ENCODE results near the gene SYS1.

SYS1 gene

GRCh38 chr20:45394221-45395113 lies 31.5 kb downstream of the SYS1 start:
- no peak overlapping the region for H3K9ac ChIP-seq (ENCODE audit: low read length)
- no peaks in the 10 kb centered on the region for H3K36me3 ChIP-seq (ENCODE audit: control insufficient read depth, insufficient read depth, low read length)
- no peak overlapping the region for H3K27ac ChIP-seq (ENCODE audit: low read depth, low read length)
- no peaks in the 10 kb centered on the region for H3K4me1 ChIP-seq (ENCODE audit: control insufficient read depth, insufficient read depth, low read length)
- no peaks in the 10 kb centered on the region for H3K27me3 ChIP-seq (ENCODE audit: control insufficient read depth, insufficient read depth, low read length)
- H3K9me3 ChIP-seq (ENCODE audit: control insufficient read depth, insufficient read depth, low read depth, low read length): peaks cover 5% of the 10 kb centered on the region; the same call in 1 of the 2 replicates
- H3K4me3 ChIP-seq (ENCODE audit: low read depth, low read length): no peak overlapping the region

GRCh38 chr20:45395114-45395415 lies 32.1 kb downstream of the SYS1 start:
- Histone ChIP-seq H3K9me3 (ENCODE audit: control insufficient read depth, insufficient read depth, low read depth, low read length) (peaks cover 11% of the 10 kb centered on the region), H3K27me3 (ENCODE audit: control insufficient read depth, insufficient read depth, low read length) (no peaks in the 10 kb centered on the region), H3K4me3 (ENCODE audit: low read depth, low read length) (no peak overlapping the region), H3K4me1 (ENCODE audit: control insufficient read depth, insufficient read depth, low read length) (no peaks in the 10 kb centered on the region), H3K9ac (ENCODE audit: low read length) (no peak overlapping the region), H3K27ac (ENCODE audit: low read depth, low read length) (no peak overlapping the region), H3K36me3 (ENCODE audit: control insufficient read depth, insufficient read depth, low read length) (no peaks in the 10 kb centered on the region)

GRCh38 chr20:45399018-45399417 lies 36.1 kb downstream of the SYS1 start:
- H3K27me3 ChIP-seq (ENCODE audit: control insufficient read depth, insufficient read depth, low read length): peaks cover 11% of the 10 kb centered on the region
- H3K4me1 ChIP-seq (ENCODE audit: control insufficient read depth, insufficient read depth, low read length): no peaks in the 10 kb centered on the region
- H3K27ac ChIP-seq (ENCODE audit: low read depth, low read length): no peak overlapping the region
- H3K9me3 ChIP-seq (ENCODE audit: control insufficient read depth, insufficient read depth, low read depth, low read length): peaks cover 31% of the 10 kb centered on the region
- H3K36me3 ChIP-seq (ENCODE audit: control insufficient read depth, insufficient read depth, low read length): no peaks in the 10 kb centered on the region
- H3K4me3 ChIP-seq (ENCODE audit: low read depth, low read length): no peak overlapping the region
- H3K9ac ChIP-seq (ENCODE audit: low read length): no peak overlapping the region

GRCh38 chr20:45400346-45401031 lies 37.5 kb downstream of the SYS1 start:
- no peak overlapping the region for H3K27ac ChIP-seq (ENCODE audit: low read depth, low read length)
- H3K4me1 ChIP-seq (ENCODE audit: control insufficient read depth, insufficient read depth, low read length): 0 out of 2 replicates have a peak, but pooled peaks cover 2% of the 10 kb centered on the region
- H3K4me3 ChIP-seq (ENCODE audit: low read depth, low read length): no peak overlapping the region
- peaks cover 24% of the 10 kb centered on the region for H3K27me3 ChIP-seq (ENCODE audit: control insufficient read depth, insufficient read depth, low read length)
- no peaks in the 10 kb centered on the region for H3K36me3 ChIP-seq (ENCODE audit: control insufficient read depth, insufficient read depth, low read length)
- H3K9ac ChIP-seq (ENCODE audit: low read length): no peak overlapping the region
- H3K9me3 ChIP-seq (ENCODE audit: control insufficient read depth, insufficient read depth, low read depth, low read length): peaks cover 31% of the 10 kb centered on the region

- H3K9ac ChIP-seq (ENCODE audit: low read length): no peak overlapping the region
- H3K36me3 ChIP-seq (ENCODE audit: control insufficient read depth, insufficient read depth, low read length): no peaks in the 10 kb centered on the region
- peaks cover 31% of the 10 kb centered on the region for H3K9me3 ChIP-seq (ENCODE audit: control insufficient read depth, insufficient read depth, low read depth, low read length)
- H3K27me3 ChIP-seq (ENCODE audit: control insufficient read depth, insufficient read depth, low read length): peaks cover 49% of the 10 kb centered on the region
- no peak overlapping the region for H3K4me3 ChIP-seq (ENCODE audit: low read depth, low read length)
- H3K27ac ChIP-seq (ENCODE audit: low read depth, low read length): no peak overlapping the region
- H3K4me1 ChIP-seq (ENCODE audit: control insufficient read depth, insufficient read depth, low read length): peaks cover 11% of the 10 kb centered on the region; the same call in 1 of the 2 replicates
These were observed 40.0 kb downstream of the SYS1 start for GRCh38 chr20:45402946-45403345.

- peaks cover 57% of the 10 kb centered on the region for H3K27me3 ChIP-seq (ENCODE audit: control insufficient read depth, insufficient read depth, low read length)
- H3K9ac ChIP-seq (ENCODE audit: low read length): no peak overlapping the region
These were observed 41.5 kb downstream of the SYS1 start for GRCh38 chr20:45404438-45404837.

GRCh38 chr20:45405571-45406259 lies 42.8 kb downstream of the SYS1 start:
- H3K36me3 ChIP-seq (ENCODE audit: control insufficient read depth, insufficient read depth, low read length): peaks cover 22% of the 10 kb centered on the region
- H3K9me3 ChIP-seq (ENCODE audit: control insufficient read depth, insufficient read depth, low read depth, low read length): peaks cover 14% of the 10 kb centered on the region
- peak overlapping the region; percentile 75 for H3K4me3 ChIP-seq (ENCODE audit: low read depth, low read length)
- no peak overlapping the region for H3K27ac ChIP-seq (ENCODE audit: low read depth, low read length)
- H3K9ac ChIP-seq (ENCODE audit: low read length): peak overlapping the region; percentile 61
- peaks cover 11% of the 10 kb centered on the region; the same call in 1 of the 2 replicates for H3K4me1 ChIP-seq (ENCODE audit: control insufficient read depth, insufficient read depth, low read length)
- H3K27me3 ChIP-seq (ENCODE audit: control insufficient read depth, insufficient read depth, low read length): peaks cover 57% of the 10 kb centered on the region

More at GRCh38 chr20:45404438-45404837, 41.5 kb downstream of the SYS1 start:
- Histone ChIP-seq H3K4me3 (ENCODE audit: low read depth, low read length) (no peak overlapping the region), H3K36me3 (ENCODE audit: control insufficient read depth, insufficient read depth, low read length) (peaks cover 9% of the 10 kb centered on the region), H3K4me1 (ENCODE audit: control insufficient read depth, insufficient read depth, low read length) (peaks cover 11% of the 10 kb centered on the region; the same call in 1 of the 2 replicates), H3K27ac (ENCODE audit: low read depth, low read length) (no peak overlapping the region), H3K9me3 (ENCODE audit: control insufficient read depth, insufficient read depth, low read depth, low read length) (peaks cover 26% of the 10 kb centered on the region)

- H3K36me3 ChIP-seq (ENCODE audit: control insufficient read depth, insufficient read depth, low read length): peaks cover 24% of the 10 kb centered on the region
- peaks cover 57% of the 10 kb centered on the region for H3K27me3 ChIP-seq (ENCODE audit: control insufficient read depth, insufficient read depth, low read length)
- H3K27ac ChIP-seq (ENCODE audit: low read depth, low read length): no peak overlapping the region
- peak overlapping the region; percentile 72 for H3K9ac ChIP-seq (ENCODE audit: low read length)
- peaks cover 7% of the 10 kb centered on the region for H3K9me3 ChIP-seq (ENCODE audit: control insufficient read depth, insufficient read depth, low read depth, low read length)
- H3K4me3 ChIP-seq (ENCODE audit: low read depth, low read length): peak overlapping the region; percentile 75
- peaks cover 11% of the 10 kb centered on the region; the same call in 1 of the 2 replicates for H3K4me1 ChIP-seq (ENCODE audit: control insufficient read depth, insufficient read depth, low read length)
These were observed 43.5 kb downstream of the SYS1 start for GRCh38 chr20:45406260-45407066.

GRCh38 chr20:45407067-45407745 lies 44.2 kb downstream of the SYS1 start:
- Histone ChIP-seq H3K4me3 (ENCODE audit: low read depth, low read length) (peak overlapping the region; percentile 75), H3K27ac (ENCODE audit: low read depth, low read length) (no peak overlapping the region), H3K27me3 (ENCODE audit: control insufficient read depth, insufficient read depth, low read length) (peaks cover 57% of the 10 kb centered on the region), H3K36me3 (ENCODE audit: control insufficient read depth, insufficient read depth, low read length) (peaks cover 24% of the 10 kb centered on the region), H3K4me1 (ENCODE audit: control insufficient read depth, insufficient read depth, low read length) (peaks cover 11% of the 10 kb centered on the region; the same call in 1 of the 2 replicates), H3K9ac (ENCODE audit: low read length) (peak overlapping the region; percentile 72), H3K9me3 (ENCODE audit: control insufficient read depth, insufficient read depth, low read depth, low read length) (peaks cover under 1% of the 10 kb centered on the region; the same call in 1 of the 2 replicates)
